GM20431 (cell line): ENCODE measurements around the gene CYP21A2.
"Not testable (repeated sequence)": the region's sequence is repeated elsewhere in the genome, so short reads cannot be mapped to it uniquely, and the experiment has no call there.

Source experiments
- in situ Hi-C: fragments of 300-500 bp; cut with MseI, MboI; formaldehyde crosslinking; loops from one replicate; pipeline ENCODE4 v1.15.0; 2020; ENCODE audit warnings: low sequenced_read_pairs; ENCODE audit not compliant: unreplicated experiment

The CYP21A2 gene

GRCh38 chr6:32049736-32050135 lies 11.5 kb downstream of the CYP21A2 start:
- in situ Hi-C loops = not testable (repeated sequence)

- in situ Hi-C loops = no loop called here
These were observed 12.3 kb downstream of the CYP21A2 start for GRCh38 chr6:32050562-32050961.

GRCh38 chr6:32052626-32053025 lies 14.4 kb downstream of the CYP21A2 start:
- in situ Hi-C loops = not testable (repeated sequence)

GRCh38 chr6:32053314-32053713 lies 15.1 kb downstream of the CYP21A2 start:
- in situ Hi-C loops = not testable (repeated sequence)

GRCh38 chr6:32055756-32056155 lies 17.5 kb downstream of the CYP21A2 start:
- in situ Hi-C loops = not testable (repeated sequence)

GRCh38 chr6:32056254-32056653 lies 18.0 kb downstream of the CYP21A2 start:
- in situ Hi-C loops = no loop called here

GRCh38 chr6:32057966-32058365 lies 19.8 kb downstream of the CYP21A2 start:
- in situ Hi-C loops = no loop called here

- in situ Hi-C loops = no loop called here
These were observed 20.3 kb downstream of the CYP21A2 start for GRCh38 chr6:32058511-32058963.

- in situ Hi-C loops = no loop called here
These were observed 22.9 kb downstream of the CYP21A2 start for GRCh38 chr6:32060966-32061655.

GRCh38 chr6:32064706-32065105 lies 26.5 kb downstream of the CYP21A2 start:
- in situ Hi-C loops = no loop called here

- in situ Hi-C loops = not testable (repeated sequence)
These were observed 29.3 kb downstream of the CYP21A2 start for GRCh38 chr6:32067521-32067920.

- in situ Hi-C loops = not testable (repeated sequence)
These were observed 30.1 kb downstream of the CYP21A2 start for GRCh38 chr6:32068315-32068714.

- in situ Hi-C loops = no loop called here
These were observed 30.7 kb downstream of the CYP21A2 start for GRCh38 chr6:32068867-32069266.

GRCh38 chr6:32069460-32069859 lies 31.2 kb downstream of the CYP21A2 start:
- in situ Hi-C loops = no loop called here

- in situ Hi-C loops = no loop called here
These were observed 31.8 kb downstream of the CYP21A2 start for GRCh38 chr6:32069878-32070515.

GRCh38 chr6:32070814-32071543 lies 32.8 kb downstream of the CYP21A2 start:
- in situ Hi-C loops = no loop called here

GRCh38 chr6:32073101-32073500 lies 34.9 kb downstream of the CYP21A2 start:
- in situ Hi-C loops = no loop called here

- in situ Hi-C loops = no loop called here
These were observed 35.4 kb downstream of the CYP21A2 start for GRCh38 chr6:32073613-32074012.

GRCh38 chr6:32074996-32075532 lies 36.8 kb downstream of the CYP21A2 start:
- in situ Hi-C loops = no loop called here

- in situ Hi-C loops = no loop called here
These were observed 37.6 kb downstream of the CYP21A2 start for GRCh38 chr6:32075781-32076180.

GRCh38 chr6:32076321-32076809 lies 38.1 kb downstream of the CYP21A2 start:
- in situ Hi-C loops = no loop called here
